Neuron (in vitro differentiated cells): ENCODE measurements around the gene SNTG2.
"Not testable (repeated sequence)": the region's sequence is repeated elsewhere in the genome, so short reads cannot be mapped to it uniquely, and the experiment has no call there.

ENCODE experiments used
- H2AFZ ChIP-seq: one replicate; pipeline ENCODE4 v1.6.1; 2013; ENCODE audit warnings: low read depth, mild to moderate bottlenecking, inconsistent platforms, low read length, moderate library complexity
- H3K27me3 ChIP-seq: one replicate; pipeline ENCODE4 v1.6.1; 2013; ENCODE audit warnings: low read length; ENCODE audit not compliant: insufficient read depth
- H3K36me3 ChIP-seq: one replicate; pipeline ENCODE4 v1.6.1; 2013; ENCODE audit warnings: low read length; ENCODE audit not compliant: insufficient read depth
- H3K4me1 ChIP-seq: one replicate; pipeline ENCODE4 v1.6.1; 2013; ENCODE audit warnings: low read length; ENCODE audit not compliant: insufficient read depth
- H3K4me3 ChIP-seq: 2 replicates; pipeline ENCODE4 v1.5.1; 2013; ENCODE audit warnings: mild to moderate bottlenecking, low read length, moderate library complexity
- H3K9me3 ChIP-seq: one replicate; pipeline ENCODE4 v1.6.1; 2013; ENCODE audit warnings: low read length

SNTG2 gene

DNA sequence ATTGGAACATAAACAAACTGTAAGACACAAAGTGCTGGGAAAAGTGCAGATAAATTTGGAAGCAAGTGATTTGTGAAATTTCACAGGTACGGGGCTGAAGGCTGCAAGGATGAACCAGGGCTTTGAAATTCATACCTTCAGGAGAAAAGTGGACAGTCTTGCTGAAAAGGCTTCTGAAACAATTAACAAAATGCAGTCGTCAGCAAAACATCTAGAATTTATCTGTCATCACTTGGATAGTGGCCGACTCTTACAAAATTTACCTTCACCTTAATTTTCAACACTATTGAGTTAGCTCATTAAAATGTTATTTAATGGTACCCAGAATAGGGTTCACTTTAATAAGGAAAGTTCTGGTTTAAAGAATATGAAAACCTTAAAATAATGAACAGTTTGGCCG, 138.3 kb downstream of the SNTG2 start:
- Histone ChIP-seq H3K4me1 (no peaks in the 10 kb centered on the region), H3K27me3 (no peaks in the 10 kb centered on the region), H2AFZ (no peak overlapping the region), H3K36me3 (no peaks in the 10 kb centered on the region), H3K9me3 (no peaks in the 10 kb centered on the region), H3K4me3 (no peak overlapping the region)

GRCh38 chr2:1091895-1092585, 141.4 kb downstream of the SNTG2 start:
- Histone ChIP-seq H3K36me3 (no peaks in the 10 kb centered on the region), H2AFZ (no peak overlapping the region), H3K9me3 (no peaks in the 10 kb centered on the region), H3K4me3 (no peak overlapping the region), H3K4me1 (no peaks in the 10 kb centered on the region), H3K27me3 (no peaks in the 10 kb centered on the region)

DNA sequence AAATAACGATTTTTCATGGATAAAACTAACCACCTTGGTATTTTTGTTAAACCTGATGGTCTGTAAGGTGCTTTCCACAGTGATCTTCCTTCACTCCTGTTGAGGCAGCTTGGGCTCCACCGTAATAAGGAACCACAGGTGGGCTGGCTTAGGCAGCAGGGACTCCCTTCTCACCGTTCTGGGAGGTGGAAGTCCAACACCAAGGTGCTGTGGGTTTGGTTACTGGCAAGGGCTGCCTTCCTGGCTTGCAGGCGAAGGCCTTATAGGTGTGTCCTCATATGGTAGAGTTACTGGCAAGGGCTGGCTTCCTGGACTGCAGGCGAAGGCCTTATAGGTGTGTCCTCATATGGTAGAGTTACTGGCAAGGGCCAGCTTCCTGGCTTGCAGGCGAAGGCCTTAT, 143.0 kb downstream of the SNTG2 start:
- not testable (repeated sequence) for H3K4me1 ChIP-seq, H3K4me3 ChIP-seq, H3K36me3 ChIP-seq, H3K27me3 ChIP-seq, H2AFZ ChIP-seq, H3K9me3 ChIP-seq

DNA sequence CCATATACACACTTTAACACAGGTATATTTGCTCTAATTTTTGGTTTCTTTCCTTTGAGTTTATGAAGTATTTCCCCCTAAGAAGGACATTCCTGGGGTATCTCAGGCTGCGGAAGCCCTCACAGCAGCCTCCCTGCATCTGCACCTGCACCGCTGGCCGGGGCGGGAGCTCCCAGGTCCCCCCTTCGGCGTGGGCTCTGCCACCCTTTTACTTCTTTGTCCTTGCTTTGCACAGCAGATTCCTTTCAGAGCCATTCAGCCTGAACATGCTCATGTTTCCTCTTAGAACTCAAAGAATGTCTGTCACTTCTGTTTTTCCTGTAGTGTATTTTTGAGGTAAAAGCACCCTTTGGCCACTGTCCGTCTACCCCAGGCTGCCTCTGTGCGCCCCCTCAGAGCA, 146.5 kb downstream of the SNTG2 start:
- no peaks in the 10 kb centered on the region for H3K9me3 ChIP-seq
- no peak overlapping the region for H2AFZ ChIP-seq
- H3K36me3 ChIP-seq = no peaks in the 10 kb centered on the region
- H3K4me3 ChIP-seq = no peak overlapping the region
- no peaks in the 10 kb centered on the region for H3K4me1 ChIP-seq
- no peaks in the 10 kb centered on the region for H3K27me3 ChIP-seq

GRCh38 chr2:1099418-1099817, 148.8 kb downstream of the SNTG2 start:
- Histone ChIP-seq H2AFZ (no peak overlapping the region), H3K4me1 (no peaks in the 10 kb centered on the region), H3K36me3 (no peaks in the 10 kb centered on the region), H3K9me3 (no peaks in the 10 kb centered on the region), H3K27me3 (no peaks in the 10 kb centered on the region), H3K4me3 (no peak overlapping the region)

DNA sequence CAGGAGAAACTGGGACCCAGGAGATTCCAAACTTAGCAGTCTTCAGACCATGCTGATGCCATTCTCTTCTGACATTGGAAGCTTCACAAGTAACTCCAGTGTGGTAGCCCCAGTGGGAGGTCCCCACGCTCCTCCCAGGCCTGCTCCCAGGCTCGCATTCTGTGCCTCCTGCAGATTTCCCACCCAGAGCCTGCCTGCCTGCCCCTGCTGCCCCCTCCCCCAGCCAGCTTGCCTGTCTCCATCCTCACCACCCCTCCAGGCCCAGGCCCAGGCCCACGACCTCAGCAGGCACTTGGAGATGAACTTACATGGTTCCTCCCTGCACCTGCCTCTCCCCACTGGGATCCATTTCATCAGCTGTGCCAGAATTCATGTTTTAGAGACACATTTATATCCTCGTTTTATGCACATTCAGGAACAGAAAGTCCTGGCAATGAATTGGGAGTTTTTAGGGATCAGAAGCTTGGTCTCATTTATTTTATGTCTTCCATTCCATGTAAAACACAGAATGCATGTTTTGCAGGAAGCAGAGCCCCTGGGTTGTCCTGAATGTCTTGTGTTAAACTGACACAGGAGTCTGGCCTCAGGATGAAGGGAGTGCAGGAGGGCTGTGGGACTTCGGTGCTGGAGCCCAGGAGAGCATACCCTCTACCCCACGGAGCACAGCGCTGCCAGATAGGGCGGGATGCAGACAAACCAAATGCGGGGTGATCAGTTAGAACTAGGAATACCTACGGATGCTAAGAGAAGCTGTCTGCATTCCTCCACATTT, 150.5 kb downstream of the SNTG2 start:
- Histone ChIP-seq H2AFZ (no peak overlapping the region), H3K27me3 (no peaks in the 10 kb centered on the region), H3K9me3 (no peaks in the 10 kb centered on the region), H3K36me3 (no peaks in the 10 kb centered on the region), H3K4me3 (no peak overlapping the region), H3K4me1 (no peaks in the 10 kb centered on the region)

GRCh38 chr2:1101982-1102590, 151.4 kb downstream of the SNTG2 start:
- no peaks in the 10 kb centered on the region for H3K9me3 ChIP-seq
- no peaks in the 10 kb centered on the region for H3K4me1 ChIP-seq
- no peaks in the 10 kb centered on the region for H3K36me3 ChIP-seq
- H3K4me3 ChIP-seq = no peak overlapping the region
- no peak overlapping the region for H2AFZ ChIP-seq
- no peaks in the 10 kb centered on the region for H3K27me3 ChIP-seq

DNA sequence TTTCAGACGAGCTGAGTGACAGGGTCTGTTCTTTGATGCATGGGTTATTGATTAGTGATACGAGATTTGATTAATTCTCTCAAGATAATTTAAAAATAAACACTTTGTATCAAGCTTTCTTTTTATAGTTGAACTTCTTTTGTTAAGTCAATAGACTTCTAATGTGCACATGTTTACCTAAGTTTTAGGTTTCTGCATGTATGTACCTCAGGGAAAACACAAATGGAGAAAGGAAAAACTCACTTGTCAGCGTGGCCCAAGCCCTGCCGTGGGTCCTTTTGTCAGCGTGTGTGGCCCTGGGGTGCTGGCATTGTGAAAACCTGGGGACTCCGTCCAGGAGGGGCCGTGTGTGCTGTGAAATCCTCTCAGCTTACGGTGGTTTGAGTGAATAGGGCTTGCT, 153.7 kb downstream of the SNTG2 start:
- Histone ChIP-seq H3K36me3 (no peaks in the 10 kb centered on the region), H2AFZ (no peak overlapping the region), H3K4me1 (no peaks in the 10 kb centered on the region), H3K4me3 (no peak overlapping the region), H3K27me3 (no peaks in the 10 kb centered on the region), H3K9me3 (no peaks in the 10 kb centered on the region)

DNA sequence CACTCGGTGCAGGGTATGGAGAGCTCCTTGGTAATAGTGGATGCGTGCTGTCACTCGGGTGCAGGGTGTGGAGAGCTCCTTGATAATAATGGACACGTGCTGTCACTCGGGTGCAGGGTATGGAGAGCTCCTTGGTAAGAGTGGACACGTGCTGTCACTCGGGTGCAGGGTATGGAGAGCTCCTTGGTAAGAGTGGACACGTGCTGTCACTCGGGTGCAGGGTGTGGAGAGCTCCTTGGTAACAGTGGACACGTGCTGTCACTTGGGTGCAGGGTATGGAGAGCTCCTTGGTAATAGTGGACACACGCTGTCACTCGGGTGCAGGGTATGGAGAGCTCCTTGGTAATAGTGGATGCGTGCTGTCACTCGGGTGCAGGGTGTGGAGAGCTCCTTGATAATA, 155.7 kb downstream of the SNTG2 start:
- not testable (repeated sequence) for H3K27me3 ChIP-seq, H3K4me1 ChIP-seq, H3K36me3 ChIP-seq, H3K4me3 ChIP-seq, H2AFZ ChIP-seq, H3K9me3 ChIP-seq

DNA sequence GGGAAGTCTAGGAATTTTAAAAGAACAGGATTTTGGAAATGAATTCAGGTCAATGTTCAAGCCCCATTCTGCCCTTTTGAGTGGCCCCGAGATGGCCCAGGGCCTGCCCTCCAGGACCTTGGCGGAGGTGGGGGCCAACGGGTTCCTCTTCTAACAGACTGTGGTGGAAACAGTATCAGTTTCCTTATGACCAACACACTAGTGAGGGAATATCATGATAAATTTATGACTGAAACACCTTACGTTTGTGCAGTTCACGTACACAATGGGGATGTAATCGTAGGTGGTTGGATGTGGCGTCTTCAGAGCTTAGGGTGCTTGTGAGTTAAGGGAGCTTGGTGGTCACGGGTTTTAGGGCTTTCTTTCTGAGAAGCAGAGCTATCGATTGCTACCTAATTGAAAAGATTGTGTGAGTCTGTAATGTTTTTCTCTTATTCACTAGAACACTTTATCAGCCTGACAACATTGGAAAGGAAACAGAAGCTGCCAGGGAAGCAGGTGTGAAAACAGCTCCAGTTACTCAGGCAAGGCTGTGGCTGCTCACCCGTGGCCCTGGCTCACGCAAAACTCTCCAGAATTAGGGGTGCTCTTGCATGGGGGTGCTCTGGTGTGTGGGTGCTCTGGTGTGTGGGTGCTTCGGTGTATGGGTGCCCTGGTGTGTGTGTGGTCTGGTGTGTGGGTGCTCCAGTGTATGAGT, 165.3 kb downstream of the SNTG2 start:
- Histone ChIP-seq H3K27me3 (no peaks in the 10 kb centered on the region), H2AFZ (no peak overlapping the region), H3K4me3 (no peak overlapping the region), H3K36me3 (no peaks in the 10 kb centered on the region), H3K4me1 (no peaks in the 10 kb centered on the region), H3K9me3 (peaks cover 3% of the 10 kb centered on the region)

DNA sequence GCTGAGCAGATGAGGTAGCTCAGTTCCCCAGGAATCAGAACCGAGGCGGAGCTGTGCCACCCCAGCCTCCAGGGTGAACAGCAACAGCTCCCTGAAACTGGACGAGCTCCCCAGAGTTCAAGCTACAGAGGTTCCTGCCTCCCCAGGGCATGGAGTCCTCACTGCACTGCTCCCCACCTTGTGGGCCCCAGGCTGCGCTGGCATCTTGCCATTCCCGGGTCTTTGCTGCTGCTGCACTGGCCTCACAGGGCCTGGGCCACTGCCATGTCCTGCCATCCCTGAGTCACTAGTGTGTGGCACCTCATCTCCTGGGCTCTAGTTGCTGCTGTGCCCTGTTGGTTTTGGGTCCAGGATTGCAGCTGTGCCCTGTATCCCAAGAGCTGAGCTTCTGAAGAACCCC, 166.9 kb downstream of the SNTG2 start:
- no peak overlapping the region for H2AFZ ChIP-seq
- no peaks in the 10 kb centered on the region for H3K9me3 ChIP-seq
- no peaks in the 10 kb centered on the region for H3K27me3 ChIP-seq
- H3K36me3 ChIP-seq = no peaks in the 10 kb centered on the region
- no peak overlapping the region for H3K4me3 ChIP-seq
- no peaks in the 10 kb centered on the region for H3K4me1 ChIP-seq

GRCh38 chr2:1125217-1125616, 174.6 kb downstream of the SNTG2 start:
- Histone ChIP-seq H2AFZ (no peak overlapping the region), H3K9me3 (no peaks in the 10 kb centered on the region), H3K27me3 (no peaks in the 10 kb centered on the region), H3K4me1 (no peaks in the 10 kb centered on the region), H3K4me3 (no peak overlapping the region), H3K36me3 (no peaks in the 10 kb centered on the region)
